Measurements from ENCODE around the gene DBF4B.

DBF4B gene

DNA sequence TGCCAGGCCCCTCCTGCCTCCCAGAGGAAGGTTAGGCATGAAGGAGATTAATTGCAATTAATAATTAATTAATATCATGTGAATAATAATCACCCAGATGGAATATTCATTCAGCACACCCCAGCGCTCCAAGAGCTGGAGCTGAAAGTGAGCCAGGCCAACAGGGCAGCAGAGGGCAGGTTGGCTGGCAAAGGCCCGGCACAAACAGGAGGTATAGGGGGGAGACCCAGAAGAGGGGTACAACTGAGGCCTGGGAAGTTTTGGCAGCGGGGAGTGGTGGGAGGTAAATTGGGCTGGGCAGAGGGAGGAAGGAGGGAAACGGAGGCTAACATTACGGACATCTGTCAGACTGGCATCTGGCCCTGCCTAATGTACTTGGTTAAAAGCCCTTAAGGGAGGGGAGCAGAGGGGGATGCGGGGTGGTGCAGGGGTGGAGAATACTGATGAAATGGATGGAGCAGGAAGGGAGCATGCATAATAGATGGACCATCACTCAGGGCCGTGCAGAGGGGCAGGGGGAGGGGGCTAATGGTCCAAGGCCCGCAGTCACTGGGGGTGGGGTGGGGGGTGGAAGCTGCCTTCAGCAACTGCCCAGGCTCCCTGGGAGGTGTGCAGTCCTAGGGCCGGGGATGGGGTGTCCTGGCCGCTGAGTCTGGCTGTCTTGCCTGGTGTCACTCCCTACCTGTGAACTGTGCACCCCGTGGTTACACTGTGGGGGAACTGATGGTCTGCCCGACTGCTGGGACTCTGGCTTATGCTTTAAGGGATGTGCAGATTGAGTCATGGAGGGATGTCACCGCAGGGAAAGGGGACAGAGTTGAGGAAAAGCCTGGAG, 52.2 kb downstream of the DBF4B start:
- no peak for DNase-seq (ENCODE audit: low spot score)

DNA sequence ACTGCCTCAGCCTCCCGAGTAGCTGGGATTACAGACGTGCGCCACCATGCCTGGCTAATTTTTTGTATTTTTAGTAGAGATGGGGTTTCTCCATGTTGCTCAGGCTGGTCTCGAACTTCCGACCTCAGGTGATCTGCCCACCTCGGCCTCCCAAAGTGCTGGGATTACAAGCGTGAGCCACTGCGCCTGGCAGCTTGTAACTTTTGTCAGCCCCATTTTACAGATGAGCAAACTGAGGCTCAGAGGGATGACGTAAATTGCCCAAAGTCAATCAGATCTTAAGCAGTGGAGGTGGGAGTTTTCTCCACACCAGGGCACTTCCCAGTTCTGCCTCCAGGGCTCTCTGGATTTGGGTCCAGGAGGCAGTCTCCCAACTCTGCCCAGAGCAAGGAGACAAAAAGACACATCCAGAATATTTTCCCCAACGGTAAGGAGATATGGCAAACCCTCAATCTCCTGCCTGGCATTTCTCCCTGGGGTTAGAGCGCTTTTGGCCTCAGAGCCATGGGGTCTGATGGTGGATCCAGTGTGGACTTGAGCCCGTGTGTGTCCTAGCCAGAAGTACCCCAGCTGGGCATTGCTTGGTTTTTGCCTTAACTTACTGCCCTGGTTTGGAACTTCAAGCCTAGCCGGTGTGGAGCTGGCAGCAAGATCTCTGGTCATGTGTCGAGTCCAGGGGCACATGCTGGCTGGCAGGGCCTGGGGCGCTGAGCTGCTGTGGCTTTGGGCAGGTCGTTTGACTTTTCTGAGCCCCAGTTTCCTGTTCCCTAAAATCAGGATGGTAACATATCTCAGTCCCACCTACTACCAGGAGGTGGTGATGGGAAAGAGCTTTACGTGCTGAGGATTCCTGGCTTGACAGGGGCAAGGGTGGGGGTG, 53.7 kb downstream of the DBF4B start:
- no peak for DNase-seq (ENCODE audit: low spot score)

DNA sequence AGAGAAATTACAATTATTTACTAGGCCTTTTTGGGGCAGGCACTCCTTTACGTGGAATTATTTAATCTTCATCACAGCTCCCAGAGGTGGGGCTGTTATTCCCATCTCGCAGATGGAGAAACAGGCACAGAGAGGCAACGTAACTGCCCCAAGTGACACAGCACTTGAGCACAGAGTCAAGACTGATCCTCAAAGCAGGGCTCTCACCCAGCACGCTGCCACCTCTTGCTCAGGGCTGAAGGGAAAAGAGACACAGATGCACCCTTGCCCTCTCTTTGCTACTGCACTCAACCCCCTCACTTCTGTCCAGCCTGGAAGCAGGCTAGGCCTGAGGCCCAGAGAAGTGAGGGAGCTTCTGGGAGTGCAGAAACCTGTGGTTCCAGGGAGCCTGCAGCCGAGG, 54.7 kb downstream of the DBF4B start:
- no peak for DNase-seq (ENCODE audit: low spot score)

DNA sequence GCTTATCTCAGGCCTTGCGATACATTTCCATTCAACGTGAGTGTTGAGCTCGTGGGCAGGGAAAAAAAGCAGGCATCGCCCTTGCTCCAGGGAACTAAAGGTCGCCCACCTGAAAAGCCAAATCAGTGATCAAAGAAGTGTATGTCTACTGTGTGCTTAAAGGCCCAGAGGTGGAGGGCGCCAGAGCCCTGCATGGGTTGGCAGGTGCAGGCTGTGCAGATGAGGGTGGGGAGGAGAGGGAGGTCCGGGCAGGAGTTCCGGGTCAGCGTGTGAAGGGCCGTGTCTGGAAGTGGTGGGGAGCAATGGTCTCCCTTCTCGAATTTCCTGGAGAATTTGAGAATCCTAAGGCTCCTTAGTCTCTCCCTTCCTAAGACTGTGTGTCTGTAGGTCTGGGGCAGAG, 57.5 kb downstream of the DBF4B start:
- no peak for DNase-seq (ENCODE audit: low spot score)

DNA sequence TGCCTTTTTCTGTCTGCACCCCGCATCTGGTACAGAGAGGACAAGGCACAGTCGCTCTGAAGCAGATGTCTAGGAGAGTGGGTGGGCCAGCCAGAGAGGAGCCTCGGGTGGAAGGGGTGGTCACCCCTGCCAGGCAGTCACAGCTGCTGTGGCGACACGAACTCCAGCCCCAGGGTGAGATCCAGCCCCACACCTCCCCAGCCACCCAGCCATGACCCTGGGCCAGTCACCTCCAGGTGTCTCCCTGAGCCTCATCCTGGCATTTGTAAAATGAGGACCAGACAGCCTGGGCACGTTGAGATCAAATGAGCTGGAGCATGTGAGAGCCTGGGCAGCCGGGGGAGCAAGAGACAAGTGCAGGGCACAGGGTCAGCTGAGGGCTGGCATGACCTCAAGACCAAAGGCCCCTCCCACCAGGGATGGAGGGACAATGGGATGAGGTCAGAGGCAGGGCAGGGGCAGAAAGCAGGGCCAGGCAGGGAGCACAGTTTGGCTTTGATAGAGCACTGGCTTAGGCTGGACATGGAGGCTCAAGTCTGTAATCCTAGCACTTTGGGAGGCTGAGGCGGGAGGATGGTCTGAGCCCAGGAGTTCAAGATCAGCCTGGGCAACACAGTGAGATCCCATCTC, 58.1 kb downstream of the DBF4B start:
- DNase-seq (ENCODE audit: low spot score): no peak

DNA sequence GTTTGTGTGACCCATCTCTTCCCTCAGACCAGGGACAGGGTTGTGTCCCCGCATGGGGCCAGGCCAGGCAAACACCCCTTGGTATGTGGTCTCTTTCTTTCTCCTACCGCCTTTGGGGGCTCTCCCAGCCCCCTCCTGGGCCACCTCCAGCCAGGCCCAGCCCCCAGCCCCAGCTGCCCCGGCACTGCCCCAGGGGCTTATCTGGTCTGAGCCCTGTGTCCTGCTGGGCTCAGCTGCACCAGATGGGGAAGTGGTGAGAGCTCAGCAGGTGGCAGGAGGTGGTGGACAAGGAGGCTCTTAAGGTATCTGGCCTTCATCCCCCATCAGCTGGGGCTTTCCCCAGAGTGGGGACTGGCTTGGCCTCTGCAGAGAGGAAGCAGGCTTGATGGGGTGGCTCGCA, 59.0 kb downstream of the DBF4B start:
- DNase-seq (ENCODE audit: low spot score): no peak

DNA sequence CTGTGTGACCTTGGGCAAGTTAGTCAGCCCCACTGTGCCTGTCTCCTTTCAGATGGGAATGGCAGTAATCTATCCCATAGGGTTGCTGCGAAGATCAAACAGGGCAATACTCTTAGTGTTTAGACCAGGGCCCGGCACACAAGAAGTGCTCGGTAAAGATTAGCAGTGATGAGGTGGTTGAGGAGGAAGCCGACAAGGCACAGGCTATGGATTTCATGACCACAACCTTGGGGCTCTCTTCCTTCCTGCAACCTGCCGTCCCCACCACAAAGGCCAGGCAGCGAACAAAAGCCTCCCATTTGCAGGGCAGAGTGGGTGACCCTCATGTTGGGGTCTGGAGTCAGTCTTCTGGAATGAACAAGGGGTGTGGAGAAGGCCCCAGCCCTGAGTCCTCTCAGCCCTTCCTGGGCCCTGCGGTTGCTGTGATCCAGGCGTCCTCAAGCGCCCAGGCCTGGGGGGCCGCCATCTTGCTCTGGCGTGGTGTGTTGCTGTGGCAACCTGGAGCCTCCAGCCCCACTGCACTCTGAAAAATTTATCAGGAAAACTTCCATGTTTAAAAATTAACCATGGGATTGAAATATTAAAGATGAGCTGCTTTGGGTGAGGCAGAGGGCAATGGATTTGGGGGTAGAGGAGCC, 60.2 kb downstream of the DBF4B start:
- DNase-seq (ENCODE audit: low spot score): no peak

DNA sequence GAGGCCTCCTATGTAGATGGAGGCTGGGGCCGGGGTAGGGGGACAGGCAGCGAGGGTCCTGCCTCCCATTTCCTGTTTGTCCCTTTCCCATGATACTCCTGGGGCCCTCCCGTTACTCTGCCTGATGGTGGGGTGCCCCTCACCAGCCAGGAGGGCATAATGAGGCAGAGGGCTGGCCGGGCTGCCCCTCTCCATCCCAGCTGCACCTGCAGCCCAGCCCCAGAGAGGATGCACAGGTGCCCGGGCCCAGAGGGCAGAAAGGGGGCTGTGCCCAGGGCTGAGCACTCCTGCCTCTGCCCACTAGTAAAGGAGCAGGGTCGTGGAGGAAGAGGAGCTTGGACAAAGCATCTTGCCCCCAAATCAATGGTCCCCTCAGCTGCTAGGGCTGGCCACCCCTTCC, 60.8 kb downstream of the DBF4B start:
- DNase-seq (ENCODE audit: low spot score): no peak

DNA sequence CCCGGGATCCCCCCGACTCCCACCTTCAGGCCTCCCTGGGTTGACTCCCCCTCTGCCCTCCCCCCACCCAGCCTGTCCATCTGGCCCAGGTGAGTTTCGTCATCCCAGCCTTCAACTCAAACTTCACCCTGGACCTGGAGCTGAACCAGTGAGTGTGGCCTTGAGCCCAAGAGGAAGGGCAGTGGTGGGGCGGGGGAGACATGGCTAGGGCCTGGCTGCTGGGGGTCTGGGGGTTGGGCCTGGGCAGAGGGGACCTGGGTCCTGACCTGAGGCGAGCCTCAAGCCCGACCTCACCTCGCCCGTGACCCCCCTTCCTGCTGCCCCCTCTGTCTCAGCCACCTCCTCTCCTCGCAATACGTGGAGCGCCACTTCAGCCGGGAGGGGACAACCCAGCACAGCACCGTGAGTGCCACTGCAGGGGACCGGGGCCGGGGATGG, 61.2 kb downstream of the DBF4B start:
- DNase-seq (ENCODE audit: low spot score): no peak

DNA sequence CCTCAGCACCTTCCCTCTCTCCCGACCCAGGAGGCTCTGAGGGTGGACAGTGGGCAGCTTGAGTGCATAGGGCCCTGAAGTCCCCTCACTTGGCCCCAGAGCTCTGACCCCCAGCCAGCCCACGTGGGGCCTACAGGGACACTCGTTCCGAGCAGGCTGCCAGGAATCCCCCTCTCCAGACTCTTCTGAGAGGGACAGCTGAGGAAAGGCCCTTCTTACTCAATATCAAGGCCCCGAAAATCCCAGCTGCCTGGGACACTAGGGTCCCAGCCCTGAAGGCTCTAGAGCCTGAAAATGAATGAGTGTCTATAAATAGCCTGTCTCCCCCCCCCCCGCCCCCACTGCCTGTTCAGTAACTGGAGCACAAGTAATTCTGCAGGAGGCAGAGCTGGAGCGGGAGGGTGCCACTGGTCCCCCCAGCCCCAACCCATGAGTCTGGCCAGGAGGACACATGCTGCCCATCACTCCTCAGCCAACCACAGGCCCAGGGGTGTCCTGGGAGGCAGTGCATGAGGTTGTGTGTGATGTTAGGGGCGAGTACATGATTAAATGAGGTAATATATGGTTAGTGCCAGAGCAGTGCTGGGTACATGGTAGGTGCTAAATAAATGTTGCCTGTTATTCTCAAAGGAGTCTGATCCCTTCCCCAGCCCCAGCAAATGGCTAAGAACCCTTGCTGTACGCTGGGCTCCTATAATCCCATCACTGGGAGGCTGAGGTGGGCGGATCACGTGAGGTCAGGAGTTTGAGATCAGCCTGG, 61.9 kb downstream of the DBF4B start:
- no peak for DNase-seq (ENCODE audit: low spot score)

DNA sequence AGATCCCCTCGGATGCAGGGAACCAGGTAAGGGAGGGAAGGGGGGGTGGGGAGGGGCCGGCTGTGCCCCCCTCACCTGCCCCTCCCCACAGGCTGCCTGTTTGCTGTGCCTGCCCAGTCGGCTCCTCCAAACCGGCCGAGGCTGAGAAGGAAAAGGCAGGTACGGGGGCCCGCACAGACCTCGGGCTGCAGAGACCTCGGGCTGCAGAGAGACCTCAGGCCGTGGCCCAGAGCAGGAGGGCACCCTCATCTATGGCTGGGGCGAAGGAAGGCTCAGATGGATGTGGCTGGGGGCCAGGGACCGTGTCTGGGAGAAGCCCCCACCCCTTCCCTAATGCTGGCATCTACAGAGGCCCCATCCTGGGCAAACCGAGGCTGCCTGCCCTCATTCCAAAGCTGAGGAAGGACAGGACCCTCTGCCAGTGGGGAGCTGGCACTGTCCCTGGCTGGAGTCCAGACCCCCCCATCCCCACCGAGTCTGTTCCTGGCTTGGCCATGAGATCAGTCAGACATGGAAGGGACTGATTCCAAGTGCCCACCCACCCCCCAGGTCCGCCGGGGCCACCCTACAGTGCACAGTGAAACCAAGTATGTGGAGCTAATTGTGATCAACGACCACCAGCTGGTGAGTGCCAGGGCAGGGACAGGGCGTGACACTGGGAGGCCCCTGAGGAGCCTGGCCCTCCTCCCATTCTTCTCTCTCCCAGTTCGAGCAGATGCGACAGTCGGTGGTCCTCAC, 64.0 kb downstream of the DBF4B start:
- no peak for DNase-seq (ENCODE audit: low spot score)

DNA sequence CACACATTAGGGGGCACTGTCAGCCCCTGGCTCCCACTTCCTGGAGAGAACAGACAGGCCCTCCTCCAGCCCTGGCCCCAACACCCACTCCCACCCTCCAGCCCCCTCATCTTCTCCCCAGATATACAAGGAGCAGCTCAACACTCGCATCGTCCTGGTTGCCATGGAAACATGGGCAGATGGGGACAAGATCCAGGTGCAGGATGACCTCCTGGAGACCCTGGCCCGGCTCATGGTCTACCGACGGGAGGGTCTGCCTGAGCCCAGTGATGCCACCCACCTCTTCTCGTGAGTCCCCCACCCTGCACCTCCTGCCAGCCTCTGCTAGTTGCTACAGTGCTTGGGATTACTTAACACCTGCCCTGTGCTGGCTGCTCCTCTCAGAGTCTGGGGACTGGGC, 64.7 kb downstream of the DBF4B start:
- DNase-seq (ENCODE audit: low spot score): no peak

DNA sequence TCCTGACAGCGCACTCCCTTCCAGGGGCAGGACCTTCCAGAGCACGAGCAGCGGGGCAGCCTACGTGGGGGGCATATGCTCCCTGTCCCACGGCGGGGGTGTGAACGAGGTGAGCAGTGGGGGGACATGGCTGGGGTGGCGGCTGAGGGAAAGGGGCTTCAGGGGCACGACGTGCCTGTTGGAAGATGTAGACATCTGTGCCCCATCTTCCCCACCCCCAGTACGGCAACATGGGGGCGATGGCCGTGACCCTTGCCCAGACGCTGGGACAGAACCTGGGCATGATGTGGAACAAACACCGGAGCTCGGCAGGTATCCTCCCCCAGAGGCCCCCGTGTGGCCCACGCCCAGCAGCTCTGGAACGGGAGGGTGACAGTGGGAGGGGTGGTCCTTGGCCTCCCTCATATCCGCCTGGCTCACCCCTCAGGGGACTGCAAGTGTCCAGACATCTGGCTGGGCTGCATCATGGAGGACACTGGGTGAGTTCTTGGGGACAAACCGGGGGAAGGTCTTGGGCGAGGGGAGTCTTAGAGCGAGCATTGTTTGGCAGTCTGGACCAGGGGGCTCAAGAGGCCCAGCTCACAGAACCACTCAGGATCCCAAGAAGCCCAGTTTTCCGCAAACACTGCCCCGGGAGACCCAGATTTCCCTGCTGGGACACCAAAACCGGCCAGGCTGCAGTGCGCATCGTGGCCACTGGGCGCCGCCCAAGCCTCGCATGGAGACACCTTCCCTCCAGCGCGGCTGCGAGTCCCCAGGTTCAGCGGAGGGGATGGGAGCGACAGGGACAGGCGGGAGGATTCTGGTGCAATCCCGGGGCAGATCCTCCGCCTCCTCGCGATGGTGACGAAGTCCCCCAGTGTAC, 66.0 kb downstream of the DBF4B start:
- DNase-seq (ENCODE audit: low spot score): peak; percentile 84

DNA sequence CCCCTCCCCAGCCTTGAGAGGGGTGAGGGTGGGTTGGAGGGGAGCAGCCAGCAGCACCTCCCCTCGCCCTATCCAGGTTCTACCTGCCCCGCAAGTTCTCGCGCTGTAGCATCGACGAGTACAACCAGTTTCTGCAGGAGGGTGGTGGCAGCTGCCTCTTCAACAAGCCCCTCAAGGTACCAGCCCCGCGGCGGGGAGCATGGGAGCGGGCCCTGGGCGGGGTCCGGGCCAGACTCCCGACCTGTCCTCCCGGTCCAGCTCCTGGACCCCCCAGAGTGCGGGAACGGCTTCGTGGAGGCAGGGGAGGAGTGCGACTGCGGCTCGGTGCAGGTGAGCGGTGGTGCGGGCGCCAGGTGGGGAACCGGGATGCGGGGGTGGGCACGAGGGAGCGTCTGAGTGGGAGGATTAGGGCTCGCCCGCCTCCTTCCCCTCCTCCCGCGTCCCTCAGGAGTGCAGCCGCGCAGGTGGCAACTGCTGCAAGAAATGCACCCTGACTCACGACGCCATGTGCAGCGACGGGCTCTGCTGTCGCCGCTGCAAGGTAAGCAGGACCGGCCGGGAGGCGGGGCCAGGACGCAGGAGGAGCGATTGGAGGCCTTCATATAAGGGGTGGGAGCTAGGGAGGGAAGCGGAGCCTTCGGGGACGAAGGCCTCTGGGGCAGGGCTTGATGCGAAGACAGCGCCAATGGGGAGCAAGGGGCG, 66.8 kb downstream of the DBF4B start:
- peak; percentile 99 for DNase-seq (ENCODE audit: low spot score)

DNA sequence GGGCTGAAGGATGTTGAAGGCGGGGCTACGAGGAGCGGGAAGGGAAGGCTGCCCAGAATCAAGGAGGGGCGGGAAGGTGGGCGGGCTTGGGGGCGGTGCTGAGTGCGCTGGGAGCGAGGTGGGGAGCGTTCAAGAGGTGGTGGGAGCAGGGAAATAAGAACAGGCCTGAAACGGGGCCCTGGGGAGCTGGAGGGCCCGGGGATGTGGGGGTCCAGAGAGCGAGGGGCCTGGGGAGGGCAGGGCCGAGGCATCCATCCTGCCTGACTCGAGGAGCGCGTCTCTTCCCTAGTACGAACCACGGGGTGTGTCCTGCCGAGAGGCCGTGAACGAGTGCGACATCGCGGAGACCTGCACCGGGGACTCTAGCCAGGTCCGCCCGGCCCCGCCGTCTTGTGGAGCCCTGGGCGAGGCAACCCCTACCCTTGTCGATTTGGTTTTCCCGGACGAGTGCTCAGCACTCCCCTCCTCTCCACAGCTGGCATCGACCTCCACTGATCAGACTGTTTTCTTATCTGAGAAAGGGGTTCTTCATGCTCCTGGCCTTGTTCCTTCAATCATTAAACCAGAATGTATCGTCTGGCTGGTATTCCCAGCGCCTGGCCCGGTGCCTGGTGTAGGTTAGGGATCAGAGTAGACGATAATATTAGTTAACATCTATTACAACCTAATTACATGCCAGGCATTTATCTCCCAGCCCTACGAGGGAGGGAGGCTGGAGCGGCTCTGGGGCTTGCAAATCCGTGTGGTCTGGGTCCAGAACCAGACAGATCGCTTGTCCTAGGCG, 67.6 kb downstream of the DBF4B start:
- DNase-seq (ENCODE audit: low spot score): peak; percentile 47

DNA sequence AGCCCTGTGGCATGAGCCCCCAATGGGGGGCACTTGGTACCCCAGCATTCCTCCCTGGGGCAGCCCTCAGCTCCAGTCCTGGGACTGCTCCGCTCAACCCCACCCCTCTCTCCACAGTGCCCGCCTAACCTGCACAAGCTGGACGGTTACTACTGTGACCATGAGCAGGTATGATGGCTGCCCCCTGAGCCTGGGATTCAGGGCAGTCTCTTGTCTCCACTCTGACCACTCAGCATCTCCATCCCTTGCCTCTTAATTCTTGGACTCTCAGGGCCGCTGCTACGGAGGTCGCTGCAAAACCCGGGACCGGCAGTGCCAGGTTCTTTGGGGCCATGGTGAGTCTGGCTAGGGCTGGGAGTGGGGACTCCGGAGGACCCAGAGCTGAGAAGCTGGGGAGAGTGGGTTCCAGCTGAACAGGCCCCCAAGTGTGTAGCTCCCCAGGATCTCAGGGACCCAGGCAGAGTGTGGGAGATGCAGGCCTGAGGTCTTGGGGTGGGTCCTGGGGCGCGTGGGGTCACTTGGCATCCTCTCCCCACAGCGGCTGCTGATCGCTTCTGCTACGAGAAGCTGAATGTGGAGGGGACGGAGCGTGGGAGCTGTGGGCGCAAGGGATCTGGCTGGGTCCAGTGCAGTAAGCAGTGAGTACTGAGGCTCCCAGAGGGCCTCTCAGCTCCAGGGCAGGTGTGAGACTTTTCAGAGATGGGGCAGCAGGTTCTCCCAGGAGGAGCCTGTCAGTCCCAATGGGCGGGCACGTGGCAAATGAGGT, 68.3 kb downstream of the DBF4B start:
- no peak for DNase-seq (ENCODE audit: low spot score)
